NCI-H748 (cell line): Measurements from ENCODE around the gene LSM5.

ENCODE experiments used
- DNase-seq: peaks from one replicate; lab custom pipeline; 2025; ENCODE audit not compliant: unreplicated experiment; lab: John Stamatoyannopoulos, UW

Gene LSM5

GRCh38 chr7:32462977-32463376, 27.2 kb downstream of the LSM5 start:
- DNase-seq = peak; percentile 73

GRCh38 chr7:32462451-32462850, 27.7 kb downstream of the LSM5 start:
- DNase-seq = no peak

GRCh38 chr7:32461484-32461883, 28.7 kb downstream of the LSM5 start:
- DNase-seq = no peak

GRCh38 chr7:32459788-32460187, 30.4 kb downstream of the LSM5 start:
- DNase-seq = no peak

DNA sequence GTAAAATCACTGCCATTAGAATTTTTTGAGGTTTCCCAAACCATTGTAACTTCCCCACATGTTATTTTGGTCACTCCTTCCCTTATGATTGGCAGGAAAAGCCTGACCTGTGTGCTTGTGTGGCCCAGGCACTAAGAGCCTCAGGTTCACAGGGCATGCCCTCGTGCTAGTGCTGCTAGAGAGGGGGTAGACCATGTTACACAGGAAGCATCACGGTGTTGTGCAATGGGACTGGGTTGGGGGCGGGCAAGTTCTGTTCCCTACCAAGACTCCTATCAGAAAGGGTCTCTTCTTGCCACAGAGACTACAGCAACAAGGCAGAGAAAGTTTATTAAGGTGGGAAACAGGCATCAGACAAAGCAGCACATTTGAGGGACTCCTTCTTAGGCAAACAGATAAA, 32.2 kb downstream of the LSM5 start:
- no peak for DNase-seq

DNA sequence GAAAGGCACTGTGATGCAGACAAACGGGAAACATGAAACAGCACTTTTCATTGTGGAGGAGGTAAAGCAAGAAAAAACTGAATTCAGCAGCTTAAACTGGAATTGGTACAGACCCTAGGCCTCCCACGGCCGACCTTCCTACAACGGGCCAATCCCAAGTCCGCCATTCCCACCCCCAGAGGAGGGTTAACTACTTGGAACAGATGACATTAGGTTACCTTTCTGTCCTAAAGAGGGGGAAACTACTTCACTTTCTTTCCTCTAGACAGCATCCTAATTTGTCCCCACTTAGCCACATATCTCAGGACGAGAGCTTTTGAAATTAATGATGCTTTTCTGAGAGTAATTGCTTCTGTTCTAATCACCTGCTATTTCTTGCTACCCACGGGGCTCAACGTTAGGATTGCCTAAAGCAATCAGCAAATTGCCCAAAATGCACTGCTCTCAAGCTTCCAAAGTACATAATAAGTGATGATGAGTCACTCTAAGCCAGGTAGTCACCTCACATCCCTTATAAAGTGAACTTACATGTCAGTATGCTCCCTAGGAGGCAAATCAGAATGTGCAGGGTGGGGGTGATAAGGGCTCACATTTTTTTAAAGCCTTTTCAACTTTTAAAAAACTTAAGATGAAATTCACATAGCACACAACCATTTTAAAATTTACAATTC, 36.7 kb downstream of the LSM5 start:
- DNase-seq = peak; percentile 10

DNA sequence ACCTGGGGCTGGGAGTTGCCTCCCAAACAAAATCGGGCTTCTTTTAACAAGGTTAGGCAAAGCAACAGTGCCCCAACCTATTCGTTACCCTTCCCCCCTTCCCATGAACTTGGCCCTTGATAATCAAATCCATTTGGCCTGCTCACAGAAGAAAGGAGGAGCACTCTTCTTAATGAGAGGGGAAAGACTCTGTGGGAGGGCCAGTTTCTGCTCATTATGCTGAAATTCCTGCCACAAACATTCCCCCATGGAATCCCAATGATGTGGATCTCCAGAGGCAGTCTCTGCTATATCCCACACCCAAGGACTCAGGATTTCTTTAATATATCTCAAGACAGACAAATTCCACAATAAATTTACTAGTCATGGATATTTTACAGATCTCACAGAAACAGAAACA, 43.0 kb downstream of the LSM5 start:
- no peak for DNase-seq

DNA sequence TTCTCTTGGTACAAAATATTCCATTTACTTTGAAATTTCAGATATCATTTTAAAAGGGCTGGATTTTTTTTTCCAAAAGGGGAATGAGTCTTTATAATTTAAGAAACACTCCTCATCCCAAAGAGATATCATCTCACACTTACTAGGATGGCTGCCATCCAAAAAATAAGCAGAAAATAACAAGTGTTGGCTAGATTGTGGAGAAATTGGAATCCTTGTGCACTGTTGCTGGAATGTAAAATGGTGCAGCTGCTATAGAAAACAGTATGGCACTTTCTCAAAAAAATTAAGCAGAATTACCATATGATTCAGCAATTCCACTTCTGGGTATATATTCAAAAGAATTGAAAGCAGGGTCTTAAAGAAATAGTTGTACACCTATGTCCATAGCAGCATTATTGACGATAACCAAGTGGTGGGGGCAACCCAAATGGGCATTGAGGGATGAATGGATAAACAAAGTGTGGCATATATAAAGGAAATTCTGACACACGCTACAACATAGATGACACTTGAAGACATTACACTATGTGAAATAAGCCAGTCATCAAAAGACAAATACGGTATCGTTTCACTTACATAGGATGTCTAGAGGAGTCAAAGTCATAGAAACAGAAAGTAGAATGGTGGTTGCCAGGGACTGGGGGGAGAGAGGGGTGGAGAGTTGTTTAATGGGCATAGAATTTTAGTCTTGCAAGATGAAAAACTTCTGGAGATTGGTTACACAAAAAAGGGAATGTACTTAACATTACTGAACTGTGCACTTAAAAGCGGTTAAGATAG, 53.8 kb downstream of the LSM5 start:
- no peak for DNase-seq
